HCT116 (cell line): ENCODE measurements around the gene MAPK10. TPM values are rescaled to one million over a fixed set of nuclear protein-coding genes. Genes with fewer than 3 reads are reported as not detected.

Experiments used
- ATAC-seq: fragments of 200-7000 bp; cut with Tn5 transposase; 2 replicates; pipeline ENCODE4 v1.9.1; 2020; ENCODE audit warnings: mild to moderate bottlenecking, moderate library complexity
- BruUV-seq: library from RNA; stranded (reverse); fragments of 400-500 nt; replicated peaks from 2 replicates; lab custom pipeline; 2021; lab: Mats Ljungman, UMichigan
- CTCF ChIA-PET: fragments of 300-600 bp; sonication (Branson Sonifier 250); formaldehyde crosslinking; loops from one replicate; lab custom pipeline; 2021; ENCODE audit warnings: antibody characterized with exemption; lab: Charles Lee
- POLR2A ChIA-PET: fragments of 300-600, 350-600 bp; sonication (Branson Sonifier 250); formaldehyde crosslinking; loops from one replicate; lab custom pipeline; 2021; ENCODE audit warnings: antibody characterized with exemption; lab: Charles Lee
- RAD21 ChIA-PET, 2 experiments: fragments of 300-600 bp; sonication (Branson Sonifier 250); formaldehyde crosslinking; loops; one replicate each; lab custom pipeline; 2023; ENCODE audit warnings: low total read pairs in 2 of 2; ENCODE audit not compliant: uncharacterized antibody in 2 of 2, unreplicated experiment in 2 of 2, low non-redundant PET in 1 of 2; lab: Charles Lee
- DNase-seq: peaks from one replicate; pipeline ENCODE4 v3.0.0-alpha.2; 2010; ENCODE audit warnings: low read depth, low spot score
- H2AFZ ChIP-seq: fragments of 200-600 bp; shearing (Covaris generic), sonication (generic); 2 replicates; pipeline ENCODE4 v1.6.1; 2017; ENCODE audit warnings: low read depth, mixed run types, mixed read lengths, antibody characterized with exemption, low read length; ENCODE audit not compliant: poor library complexity, severe bottlenecking
- H3K27ac ChIP-seq: 2 replicates; pipeline ENCODE4 v1.5.1; 2012; ENCODE audit warnings: low read depth, low read length
- H3K27me3 ChIP-seq: fragments of 200-600 bp; sonication (generic); 2 replicates; pipeline ENCODE4 v1.6.1; 2016; ENCODE audit warnings: mixed run types, low read length, mixed read lengths; ENCODE audit not compliant: insufficient read depth
- H3K36me3 ChIP-seq, 2 experiments: fragments of 200-500 bp in 1 of 2; fragments of 200-600 bp in 1 of 2; sonication (Bioruptor generic) in 1 of 2; sonication (generic) in 1 of 2; 2 replicates each; pipeline versions ENCODE4 v1.5.1 to v1.6.1; 2014 to 2016; ENCODE audit warnings: low read length in 2 of 2, inconsistent platforms in 1 of 2, mixed read lengths in 1 of 2, mixed run types in 1 of 2; ENCODE audit not compliant: insufficient read depth in 2 of 2, control insufficient read depth in 1 of 2
- H3K4me1 ChIP-seq, 2 experiments: fragments of 200-600 bp in 1 of 2; sonication (generic) in 1 of 2; 2 replicates each; pipeline versions ENCODE4 v1.5.1 to v1.6.1; 2012 to 2017; ENCODE audit warnings: low read length in 2 of 2, inconsistent platforms in 1 of 2, mild to moderate bottlenecking in 1 of 2, mixed read lengths in 1 of 2, mixed run types in 1 of 2, moderate library complexity in 1 of 2; ENCODE audit not compliant: insufficient read depth in 2 of 2, control insufficient read depth in 1 of 2
- H3K4me2 ChIP-seq: fragments of 200-600 bp; sonication (generic); 2 replicates; pipeline ENCODE4 v1.6.1; 2017; ENCODE audit warnings: mixed run types, low read length, mixed read lengths
- H3K4me3 ChIP-seq, 2 experiments: fragments of 200-600 bp in 1 of 2; sonication (generic) in 1 of 2; replicated peaks in 1 of 2; 2 replicates each; pipeline ENCODE4 v1.5.1; 2011 to 2016; ENCODE audit warnings: low read length in 2 of 2, control low read depth in 1 of 2, low read depth in 1 of 2, mild to moderate bottlenecking in 1 of 2, mixed read lengths in 1 of 2, mixed run types in 1 of 2
- H3K79me2 ChIP-seq: fragments of 200-600 bp; sonication (generic); 2 replicates; pipeline ENCODE4 v1.6.1; 2017; ENCODE audit warnings: mild to moderate bottlenecking, mixed run types, low read length, moderate library complexity, mixed read lengths; ENCODE audit not compliant: insufficient read depth
- H3K9ac ChIP-seq: fragments of 200-600 bp; sonication (generic); 2 replicates; pipeline ENCODE4 v1.6.1; 2016; ENCODE audit warnings: low read length, mixed read lengths
- H3K9me2 ChIP-seq: fragments of 200-600 bp; sonication (generic), shearing (Covaris generic); 2 replicates; pipeline ENCODE4 v1.6.1; 2017; ENCODE audit warnings: mixed run types, mild to moderate bottlenecking, moderate library complexity; ENCODE audit not compliant: insufficient read depth
- H3K9me3 ChIP-seq, 2 experiments: fragments of 200-500 bp in 1 of 2; fragments of 200-600 bp in 1 of 2; sonication (Bioruptor generic) in 1 of 2; sonication (generic) in 1 of 2; 2 replicates each; pipeline ENCODE4 v1.6.1; 2014 to 2017; ENCODE audit warnings: low read length in 2 of 2, mixed read lengths in 2 of 2, inconsistent platforms in 1 of 2, low read depth in 1 of 2, mild to moderate bottlenecking in 1 of 2, mixed run types in 1 of 2, moderate library complexity in 1 of 2; ENCODE audit not compliant: control insufficient read depth in 1 of 2, insufficient read depth in 1 of 2
- H4K20me1 ChIP-seq: fragments of 200-600 bp; sonication (generic), shearing (Covaris generic); 2 replicates; pipeline ENCODE4 v1.6.1; 2017; ENCODE audit warnings: mixed run types, mild to moderate bottlenecking, moderate library complexity; ENCODE audit not compliant: insufficient read depth
- CBX3 ChIP-seq: IDR thresholded peaks from 2 replicates; pipeline ENCODE4 v1.6.1; 2012; ENCODE audit warnings: low read depth
- CEBPB ChIP-seq: IDR thresholded peaks from 2 replicates; pipeline ENCODE4 v1.6.1; 2012; ENCODE audit warnings: low read depth
- EGR1 ChIP-seq: IDR thresholded peaks from 2 replicates; pipeline ENCODE4 v1.6.1; 2012; ENCODE audit warnings: low read depth
- ELF1 ChIP-seq: IDR thresholded peaks from 2 replicates; pipeline ENCODE4 v1.6.1; 2012; ENCODE audit warnings: low read depth, borderline replicate concordance
- EZH2 ChIP-seq: fragments of 200-600 bp; sonication (generic); IDR thresholded peaks from 2 replicates; pipeline ENCODE4 v1.6.1; 2017; ENCODE audit warnings: antibody characterized with exemption, mixed run types
- EZH2phosphoT487 ChIP-seq: fragments of 200-600 bp; IDR thresholded peaks from 2 replicates; pipeline ENCODE4 v1.6.1; 2018; ENCODE audit warnings: antibody characterized with exemption, borderline replicate concordance
- FOSL1 ChIP-seq: IDR thresholded peaks from 2 replicates; pipeline ENCODE4 v1.6.1; 2012; ENCODE audit warnings: low read depth
- JUND ChIP-seq: IDR thresholded peaks from 2 replicates; pipeline ENCODE4 v1.6.1; 2012
- POLR2A ChIP-seq: IDR thresholded peaks from 2 replicates; pipeline ENCODE4 v1.7.0; 2011; ENCODE audit warnings: borderline replicate concordance; ENCODE audit not compliant: insufficient read depth, insufficient read length; ENCODE audit errors: extremely low read depth
- POLR2AphosphoS5 ChIP-seq: IDR thresholded peaks from 2 replicates; pipeline ENCODE4 v1.6.1; 2011; ENCODE audit warnings: mild to moderate bottlenecking, low read depth, low read length, moderate library complexity
- RAD21 ChIP-seq: IDR thresholded peaks from 2 replicates; pipeline ENCODE4 v1.6.1; 2012; ENCODE audit warnings: low read depth, mild to moderate bottlenecking
- SIN3A ChIP-seq: IDR thresholded peaks from 2 replicates; pipeline ENCODE4 v1.6.1; 2012; ENCODE audit warnings: low read depth
- SRF ChIP-seq: IDR thresholded peaks from 2 replicates; pipeline ENCODE4 v1.6.1; 2012; ENCODE audit warnings: low read depth
- TCF7L2 ChIP-seq: IDR thresholded peaks from 2 replicates; pipeline ENCODE4 v1.7.0; 2011; ENCODE audit warnings: borderline replicate concordance, inconsistent platforms; ENCODE audit not compliant: insufficient read depth, insufficient read length; ENCODE audit errors: extremely low read depth
- YY1 ChIP-seq: IDR thresholded peaks from 2 replicates; pipeline ENCODE4 v1.6.1; 2011; ENCODE audit warnings: low read length, low read depth, moderate library complexity, mild to moderate bottlenecking; ENCODE audit not compliant: insufficient replicate concordance; ENCODE audit errors: extremely low read depth
- ZFX ChIP-seq: fragments of 450-650 bp; IDR thresholded peaks from 2 replicates; pipeline ENCODE4 v1.6.1; 2017
- ZNF274 ChIP-seq: fragments of 200-500 bp; sonication (Bioruptor generic); IDR thresholded peaks from 2 replicates; pipeline ENCODE4 v1.6.1; 2014; ENCODE audit warnings: mild to moderate bottlenecking, low read depth, low read length, inconsistent platforms
- intact Hi-C: fragments of 100-400 bp; cut with micrococcal nuclease; formaldehyde crosslinking; loops from 2 replicates; pipeline ENCODE4 v1.10.0; 2022
- total RNA-seq: library from RNA; stranded (reverse); gene quantifications from one replicate; pipeline ENCODE4 v1.2.1, GENCODE V29; 2021; ENCODE audit not compliant: unreplicated experiment
- TF ChIP-seq, protein P1 (sequence below): IDR thresholded peaks from 2 replicates; pipeline ENCODE4 v1.6.1; 2012; ENCODE audit warnings: low read depth
- TF ChIP-seq, protein P2 (sequence below): IDR thresholded peaks from 2 replicates; pipeline ENCODE4 v1.6.1; 2012
- TF ChIP-seq, protein P3 (sequence below): IDR thresholded peaks from 2 replicates; pipeline ENCODE4 v1.6.1; 2012

MAPK10 gene
- total RNA-seq, 1 experiment from 2014 or later: 0.52 TPM

DNA sequence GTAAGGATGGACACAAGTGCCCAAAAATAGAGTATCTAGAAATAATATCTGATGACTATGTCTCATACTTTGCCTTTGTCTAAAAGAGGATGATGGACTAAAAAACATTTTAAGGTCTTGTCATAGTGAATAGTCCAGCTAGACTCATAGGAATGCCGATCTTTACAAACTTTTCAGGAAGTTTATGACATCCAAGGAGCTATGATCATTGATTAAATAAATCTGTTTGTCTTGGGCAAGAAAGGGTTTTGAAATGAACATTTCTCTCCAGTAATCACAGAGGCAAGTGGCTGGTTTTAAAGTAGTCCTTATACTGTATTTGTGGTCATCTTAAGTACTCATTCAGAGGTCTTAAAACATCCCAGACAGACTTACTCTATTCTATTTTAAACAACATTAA is 109.8 kb downstream of the MAPK10 start:
- ATAC-seq: no peak
- RAD21 ChIA-PET: no interaction called here
- BruUV-seq: no TSS peak

More for the DNA sequence above, 109.8 kb downstream of the MAPK10 start:
- H3K27ac ChIP-seq: no peak overlapping the region
- H3K4me1 ChIP-seq: no peaks in the 10 kb centered on the region
- H3K9ac ChIP-seq: no peak overlapping the region
- no peak overlapping the region for H3K4me2 ChIP-seq
- no peaks in the 10 kb centered on the region for H3K9me2 ChIP-seq
- no peaks in the 10 kb centered on the region for H3K36me3 ChIP-seq
- TF ChIP-seq RAD21: no peak
- no peak for TF ChIP-seq EZH2phosphoT487
- no peak for TF ChIP-seq EGR1
- TF ChIP-seq JUND: no peak
- no peak for TF ChIP-seq YY1
- TF ChIP-seq CBX3: no peak
- TF ChIP-seq, protein P1, sequence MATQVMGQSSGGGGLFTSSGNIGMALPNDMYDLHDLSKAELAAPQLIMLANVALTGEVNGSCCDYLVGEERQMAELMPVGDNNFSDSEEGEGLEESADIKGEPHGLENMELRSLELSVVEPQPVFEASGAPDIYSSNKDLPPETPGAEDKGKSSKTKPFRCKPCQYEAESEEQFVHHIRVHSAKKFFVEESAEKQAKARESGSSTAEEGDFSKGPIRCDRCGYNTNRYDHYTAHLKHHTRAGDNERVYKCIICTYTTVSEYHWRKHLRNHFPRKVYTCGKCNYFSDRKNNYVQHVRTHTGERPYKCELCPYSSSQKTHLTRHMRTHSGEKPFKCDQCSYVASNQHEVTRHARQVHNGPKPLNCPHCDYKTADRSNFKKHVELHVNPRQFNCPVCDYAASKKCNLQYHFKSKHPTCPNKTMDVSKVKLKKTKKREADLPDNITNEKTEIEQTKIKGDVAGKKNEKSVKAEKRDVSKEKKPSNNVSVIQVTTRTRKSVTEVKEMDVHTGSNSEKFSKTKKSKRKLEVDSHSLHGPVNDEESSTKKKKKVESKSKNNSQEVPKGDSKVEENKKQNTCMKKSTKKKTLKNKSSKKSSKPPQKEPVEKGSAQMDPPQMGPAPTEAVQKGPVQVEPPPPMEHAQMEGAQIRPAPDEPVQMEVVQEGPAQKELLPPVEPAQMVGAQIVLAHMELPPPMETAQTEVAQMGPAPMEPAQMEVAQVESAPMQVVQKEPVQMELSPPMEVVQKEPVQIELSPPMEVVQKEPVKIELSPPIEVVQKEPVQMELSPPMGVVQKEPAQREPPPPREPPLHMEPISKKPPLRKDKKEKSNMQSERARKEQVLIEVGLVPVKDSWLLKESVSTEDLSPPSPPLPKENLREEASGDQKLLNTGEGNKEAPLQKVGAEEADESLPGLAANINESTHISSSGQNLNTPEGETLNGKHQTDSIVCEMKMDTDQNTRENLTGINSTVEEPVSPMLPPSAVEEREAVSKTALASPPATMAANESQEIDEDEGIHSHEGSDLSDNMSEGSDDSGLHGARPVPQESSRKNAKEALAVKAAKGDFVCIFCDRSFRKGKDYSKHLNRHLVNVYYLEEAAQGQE: no peak
- TF ChIP-seq POLR2AphosphoS5: no peak
- TF ChIP-seq CEBPB: no peak
- no peak for TF ChIP-seq SIN3A
- TF ChIP-seq, protein P2, sequence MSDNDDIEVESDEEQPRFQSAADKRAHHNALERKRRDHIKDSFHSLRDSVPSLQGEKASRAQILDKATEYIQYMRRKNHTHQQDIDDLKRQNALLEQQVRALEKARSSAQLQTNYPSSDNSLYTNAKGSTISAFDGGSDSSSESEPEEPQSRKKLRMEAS: no peak
- TF ChIP-seq ELF1: no peak
- TF ChIP-seq SRF: no peak
- TF ChIP-seq TCF7L2: no peak
- TF ChIP-seq POLR2A: no peak
- no peak for TF ChIP-seq ZFX
- no peak for TF ChIP-seq FOSL1
- no peak for TF ChIP-seq ZNF274
- TF ChIP-seq EZH2: no peak
- TF ChIP-seq, protein P3, sequence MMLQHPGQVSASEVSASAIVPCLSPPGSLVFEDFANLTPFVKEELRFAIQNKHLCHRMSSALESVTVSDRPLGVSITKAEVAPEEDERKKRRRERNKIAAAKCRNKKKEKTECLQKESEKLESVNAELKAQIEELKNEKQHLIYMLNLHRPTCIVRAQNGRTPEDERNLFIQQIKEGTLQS: no peak
- H3K4me3 ChIP-seq: no peak overlapping the region
- H4K20me1 ChIP-seq: no peaks in the 10 kb centered on the region
- no peak for DNase-seq
- intact Hi-C loops: no loop called here
- no peaks in the 10 kb centered on the region for H3K79me2 ChIP-seq
- ChIA-PET POLR2A (no interaction called here), CTCF (no interaction called here)
- H3K27me3 ChIP-seq: no peaks in the 10 kb centered on the region
- no peaks in the 10 kb centered on the region for H3K9me3 ChIP-seq
- H2AFZ ChIP-seq: no peak overlapping the region
